NCI-H1436 treated with DMSO at 0.1 percent for 48 hours (cell line): ENCODE results near the gene PDK2.

Experiments used
- DNase-seq: peaks from one replicate; lab custom pipeline; 2025; lab: John Stamatoyannopoulos, UW

PDK2 gene

DNA sequence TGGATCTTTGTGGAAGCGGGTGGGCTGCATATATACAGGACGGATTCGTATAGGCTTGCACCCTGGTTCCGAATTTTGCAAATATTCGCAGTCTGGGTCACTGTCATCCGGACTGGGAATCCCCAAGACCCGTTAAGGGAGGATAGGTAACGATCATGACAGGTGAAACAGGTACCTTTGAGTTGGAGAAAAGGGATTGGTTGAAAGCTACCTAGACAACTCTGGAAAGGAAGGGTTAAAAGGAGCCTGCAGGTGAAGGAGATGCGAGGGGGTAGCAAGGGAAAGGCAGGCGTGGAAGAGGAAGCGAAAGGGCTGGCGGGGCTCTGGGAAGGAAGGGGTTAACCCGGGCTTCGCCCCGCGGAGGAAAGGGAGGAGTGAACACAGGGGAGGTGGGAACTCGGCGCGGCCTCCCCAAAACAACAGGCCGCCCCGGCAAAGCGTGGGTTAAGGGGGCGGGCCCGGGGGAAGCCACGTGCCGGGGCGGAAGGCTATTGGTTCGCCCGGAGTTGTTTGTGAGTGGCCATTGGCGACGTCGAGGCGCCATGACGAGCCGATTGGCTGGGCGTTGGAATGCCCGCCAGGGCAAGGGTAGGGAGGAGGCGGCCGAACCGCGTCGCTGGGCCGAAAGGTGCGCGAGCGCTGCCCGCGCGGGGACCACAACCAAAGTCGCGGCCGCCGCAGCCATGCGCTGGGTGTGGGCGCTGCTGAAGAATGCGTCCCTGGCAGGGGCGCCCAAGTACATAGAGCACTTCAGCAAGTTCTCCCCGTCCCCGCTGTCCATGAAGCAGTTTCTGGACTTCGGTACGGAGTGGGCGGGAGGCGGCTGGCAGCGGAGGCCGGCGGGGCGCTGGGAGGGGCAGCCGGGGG is at the start of gene PDK2:
Gene PDK2 (plus strand): TSS at position 599 of the 867 bp plus-strand sequence. CDS start 85 bp downstream, at position 684.
- peak; percentile 78 for DNase-seq

DNA sequence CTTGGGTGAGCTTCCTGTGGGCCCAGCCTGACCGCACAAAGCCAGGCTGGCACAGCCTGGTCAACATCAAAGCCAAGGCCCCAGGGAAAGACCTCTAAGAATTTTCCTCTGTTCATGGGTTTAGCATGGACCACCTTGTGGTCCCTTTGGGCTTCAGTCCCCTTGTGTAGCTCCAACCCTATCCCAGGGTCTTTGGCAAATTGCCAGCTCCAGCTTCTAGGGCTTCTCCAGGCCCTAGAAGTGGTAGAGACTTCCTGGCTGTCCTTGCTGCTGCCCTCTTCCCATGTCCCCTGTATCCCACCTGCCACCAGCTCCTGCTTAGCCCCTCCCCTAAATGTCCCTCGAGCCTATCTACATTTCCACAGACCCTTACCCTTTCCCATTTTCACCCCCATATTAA is 49.0 kb upstream of the PDK2 start:
- no peak for DNase-seq

GRCh38 chr17:50046667-50047066 is 48.5 kb upstream of the PDK2 start:
- no peak for DNase-seq

GRCh38 chr17:50047083-50047482 is 48.1 kb upstream of the PDK2 start:
- DNase-seq, result no peak

- no peak for DNase-seq
Measured at GRCh38 chr17:50047488-50048126, 47.5 kb upstream of the PDK2 start.

DNA sequence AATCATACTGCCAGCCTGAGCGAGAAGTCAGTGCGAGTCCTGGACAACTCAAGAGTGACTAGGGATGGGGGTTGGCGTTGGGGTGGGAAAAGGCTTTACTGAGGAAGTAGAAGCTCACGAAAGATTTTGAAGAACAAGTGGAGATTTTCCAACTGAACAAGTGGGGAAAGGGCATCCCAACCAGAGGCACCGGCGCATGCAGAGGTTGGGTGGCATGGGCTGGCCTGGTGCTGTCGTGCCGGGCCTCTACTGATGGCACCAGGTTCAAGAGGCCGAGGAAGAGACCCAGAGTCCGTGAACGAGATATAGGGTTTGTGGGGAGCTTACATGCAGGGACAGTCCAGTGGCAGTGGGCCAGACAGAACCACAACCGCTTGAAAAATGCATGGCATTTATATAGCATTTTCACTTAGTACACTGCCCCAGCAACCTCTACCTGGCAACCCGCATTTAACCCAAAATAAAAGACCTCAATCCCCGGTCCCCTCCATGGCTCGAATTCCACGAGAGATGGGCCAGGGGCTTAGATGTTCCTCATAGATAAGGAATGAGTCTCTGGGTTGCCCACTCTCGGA is 46.9 kb upstream of the PDK2 start:
- no peak for DNase-seq

GRCh38 chr17:50048988-50049387 is 46.2 kb upstream of the PDK2 start:
- DNase-seq, result no peak

DNA sequence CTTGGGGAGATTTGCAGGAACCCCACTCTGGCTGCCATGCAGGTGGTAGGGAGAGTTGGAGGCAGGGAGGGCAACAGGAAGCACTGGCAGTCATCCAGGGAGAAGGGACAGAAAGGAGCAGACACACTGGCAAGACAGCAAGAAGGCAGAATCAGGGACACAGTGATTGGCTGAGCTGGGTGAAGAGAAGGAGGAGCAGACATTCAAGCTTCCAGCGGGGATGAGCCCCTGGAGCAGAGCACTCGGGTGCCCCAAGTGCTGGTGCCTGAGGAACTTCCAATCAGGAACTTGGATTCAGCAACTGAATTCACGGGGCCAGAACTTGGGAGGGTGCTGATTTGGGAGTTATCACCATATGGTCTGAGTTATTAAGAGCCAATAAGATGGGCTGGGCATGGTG is 45.5 kb upstream of the PDK2 start:
- DNase-seq, result no peak

DNA sequence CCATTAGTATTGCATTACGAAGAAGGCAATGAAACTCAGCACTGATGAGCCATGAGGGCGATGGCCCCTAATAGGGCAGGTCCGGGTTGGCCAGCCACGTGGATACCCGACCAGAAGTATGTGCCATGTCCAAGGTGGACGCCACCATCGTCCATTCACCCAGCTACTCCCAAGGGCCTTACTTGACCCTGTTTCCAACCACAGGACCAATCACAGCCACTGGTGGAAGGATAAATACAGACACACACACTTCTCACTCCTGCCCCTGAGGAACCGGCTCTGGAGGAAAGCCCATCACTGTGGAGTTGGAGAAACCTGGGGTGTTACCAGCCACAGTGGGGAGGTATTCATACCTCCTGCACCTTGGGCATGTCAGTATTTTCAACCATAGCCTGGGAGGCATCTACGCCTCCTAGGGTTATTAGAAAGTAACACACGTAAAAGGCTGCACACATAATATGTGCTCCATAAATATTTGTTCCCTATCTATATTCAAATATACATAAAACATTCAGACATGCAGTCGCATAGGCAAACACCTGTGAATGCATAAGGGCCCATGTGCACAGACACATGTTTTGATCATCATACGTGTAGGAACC is 44.6 kb upstream of the PDK2 start:
- DNase-seq, result no peak

- DNase-seq, result no peak
Measured at GRCh38 chr17:50051082-50051576, 44.0 kb upstream of the PDK2 start.

GRCh38 chr17:50051606-50052005 is 43.5 kb upstream of the PDK2 start:
- DNase-seq, result no peak

DNA sequence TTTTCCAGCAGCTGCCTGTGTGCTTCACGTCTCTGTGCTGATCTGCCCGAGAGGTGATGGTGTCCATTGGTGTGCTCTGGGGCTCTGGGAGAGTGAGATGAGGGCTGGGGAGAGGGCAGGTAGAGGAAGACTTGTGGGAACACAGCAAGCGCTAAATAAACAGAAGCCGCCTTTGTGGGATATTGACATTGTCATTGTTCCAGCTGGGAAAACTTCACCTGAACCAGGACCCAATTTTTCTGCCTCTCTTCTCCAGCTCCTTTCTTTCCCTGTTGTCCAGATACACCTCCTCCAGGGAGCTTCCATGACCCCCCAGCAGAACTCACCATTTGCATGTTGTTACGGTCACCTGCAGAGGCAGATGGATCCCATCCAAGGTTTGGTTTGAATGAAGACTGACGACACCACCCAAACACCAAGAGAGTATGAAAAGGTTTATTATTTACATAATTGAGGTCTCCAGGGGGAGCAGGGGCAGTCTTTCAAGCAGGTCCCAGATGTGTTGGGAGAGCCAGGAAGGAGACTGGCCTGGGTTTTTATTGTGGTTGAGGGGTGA is 42.8 kb upstream of the PDK2 start:
- DNase-seq, result peak; percentile 60

DNA sequence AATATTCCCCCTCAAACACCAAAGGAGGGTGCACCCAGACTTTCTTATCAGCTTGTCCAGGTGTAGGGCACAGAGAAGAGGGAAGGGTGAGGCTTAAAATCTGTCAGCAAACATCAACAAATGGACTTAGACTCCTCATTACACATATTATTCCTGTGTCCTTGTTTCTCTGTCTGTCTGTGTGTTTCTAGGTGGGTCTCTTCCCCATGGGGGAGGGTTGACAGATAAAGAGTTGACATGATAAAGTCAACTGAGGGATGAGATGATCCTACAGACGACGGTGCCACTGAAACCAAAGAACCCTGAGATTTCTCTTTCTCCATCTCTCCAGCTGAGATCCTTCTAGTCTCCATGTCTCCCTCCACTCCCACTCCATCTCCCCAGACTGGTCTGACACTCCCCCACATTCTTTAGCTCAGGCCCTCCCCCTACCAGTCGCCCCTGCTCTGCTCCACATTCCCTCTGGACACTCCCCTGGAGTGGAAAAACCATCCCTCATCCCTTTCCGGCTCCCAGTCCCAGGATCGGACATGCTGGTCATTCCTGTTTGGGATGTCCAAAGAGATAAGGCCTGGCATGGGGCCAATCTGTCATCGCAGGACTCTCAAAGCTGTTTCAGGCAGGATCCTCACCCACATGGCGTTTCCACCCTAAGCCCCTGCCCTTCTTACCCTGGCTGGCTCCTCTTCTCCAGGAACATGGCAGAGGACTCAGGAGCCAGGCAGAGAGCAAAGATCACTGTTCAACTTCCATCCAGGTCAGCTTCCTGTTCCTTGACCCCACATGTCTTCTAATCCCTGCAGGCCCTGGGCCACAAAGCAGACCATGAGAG is 42.1 kb upstream of the PDK2 start:
- no peak for DNase-seq

DNA sequence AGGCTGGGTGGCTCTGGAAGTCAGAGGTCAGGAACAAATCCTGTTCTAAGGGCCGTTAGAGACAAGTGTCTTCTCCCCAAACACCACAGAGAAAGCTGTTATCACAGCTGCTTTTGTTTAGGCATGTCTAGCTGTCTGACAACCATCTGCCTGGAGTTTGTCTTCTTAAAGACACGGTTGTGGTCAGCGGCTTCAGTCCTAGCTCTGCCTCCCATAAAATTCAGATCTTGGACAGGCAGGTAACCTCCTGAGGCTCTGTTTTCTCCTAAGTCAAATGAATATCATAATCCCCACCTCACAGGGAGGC is 41.5 kb upstream of the PDK2 start:
- no peak for DNase-seq

DNA sequence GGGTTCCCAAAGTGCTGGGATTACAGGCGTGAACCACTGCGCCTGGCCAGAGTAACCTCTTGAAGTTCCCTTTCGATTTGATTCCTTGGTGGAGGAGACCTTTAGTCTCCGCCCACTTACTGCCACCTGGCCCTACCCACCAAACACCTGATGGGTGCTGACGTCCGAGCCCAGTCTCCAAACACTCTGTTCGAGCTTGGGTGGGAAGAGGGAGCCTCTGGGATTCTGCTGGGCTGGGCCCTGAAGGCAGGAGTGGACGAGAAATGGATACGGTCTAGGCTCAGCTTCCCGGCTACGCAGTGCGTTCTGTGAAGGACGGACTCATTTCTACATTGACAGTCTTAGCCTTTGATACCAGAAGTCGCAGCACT is 40.1 kb upstream of the PDK2 start:
- peak; percentile 83 for DNase-seq

- DNase-seq, result peak; percentile 80
Measured at GRCh38 chr17:50055426-50056216, 39.5 kb upstream of the PDK2 start, which contains the start of gene ITGA3. TSS of gene ITGA3 (plus strand) at chr17:50056110. CDS start at chr17:50056440, 330 bp downstream.

- peak; percentile 42 for DNase-seq
Measured at GRCh38 chr17:50056217-50056960, 38.8 kb upstream of the PDK2 start.

DNA sequence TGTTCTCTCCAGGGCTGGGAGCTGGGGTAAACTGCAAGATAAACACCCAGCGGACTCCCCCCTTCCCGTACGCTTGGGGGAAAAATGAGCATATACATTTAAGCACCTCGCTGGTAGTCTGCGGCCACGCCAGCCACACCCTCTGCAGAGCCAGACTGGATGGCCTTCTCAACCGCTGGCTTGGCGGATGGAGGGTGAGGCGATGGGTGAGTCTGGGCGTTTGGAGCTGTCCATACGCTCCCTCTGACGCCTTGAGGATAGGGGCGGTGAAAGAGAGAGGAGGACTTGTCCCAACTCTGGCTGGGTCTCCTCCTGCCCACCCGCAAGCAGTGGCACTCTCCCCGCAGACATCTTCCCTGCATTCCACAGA is 38.2 kb upstream of the PDK2 start:
- no peak for DNase-seq

DNA sequence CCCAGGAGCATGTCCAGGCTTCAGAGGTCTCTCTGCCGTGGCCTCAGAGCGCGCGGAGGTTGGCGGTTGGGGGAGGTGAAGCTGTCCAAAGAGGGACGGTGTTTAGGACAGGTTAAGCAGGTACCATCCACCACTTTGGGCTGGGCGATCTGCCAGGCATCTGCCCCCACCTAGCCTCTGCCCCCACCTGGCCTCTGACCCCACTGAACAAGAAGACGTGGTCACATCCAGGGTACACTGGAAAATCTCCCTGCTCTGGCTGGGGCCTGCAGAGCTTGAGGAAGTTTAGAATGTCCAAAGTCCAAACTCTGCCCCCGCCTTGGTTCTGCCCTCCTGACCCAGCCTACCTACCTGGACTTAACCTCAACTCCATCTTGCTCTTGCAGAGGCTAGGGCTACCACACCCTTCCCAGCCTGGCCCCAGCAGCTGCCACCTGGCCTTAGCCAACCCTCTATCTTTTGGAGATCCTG is 37.6 kb upstream of the PDK2 start:
- DNase-seq, result no peak
